Measurements from ENCODE around the gene VAMP2. TPM values are rescaled to one million over a fixed set of nuclear protein-coding genes. Genes with fewer than 3 reads are reported as not detected.

Gene VAMP2
- total RNA-seq, 1 donor from 2014 or later = 19.8 TPM

GRCh38 chr17:8153031-8153451 lies 9.7 kb downstream of the VAMP2 start:
- H3K27ac Mint-ChIP-seq (ENCODE audit: unreplicated experiment) = peak overlapping the region; percentile 98
- TF ChIP-seq CTCF (IDR thresholded peaks at IDR 0.05; ENCODE audit: unreplicated experiment) = no peak
- peak overlapping the region; percentile 85 for H3K4me3 Mint-ChIP-seq (ENCODE audit: unreplicated experiment)
- DNase-seq (ENCODE audit: low spot score) = no peak
- H3K9me3 Mint-ChIP-seq (ENCODE audit: unreplicated experiment) = no peaks in the 10 kb centered on the region
- peaks cover 27% of the 10 kb centered on the region for H3K4me1 Mint-ChIP-seq (ENCODE audit: unreplicated experiment)
- H3K27me3 Mint-ChIP-seq (ENCODE audit: unreplicated experiment) = peaks cover 27% of the 10 kb centered on the region
- H3K36me3 Mint-ChIP-seq (ENCODE audit: low read depth, unreplicated experiment) = peaks cover 9% of the 10 kb centered on the region

- H3K4me3 Mint-ChIP-seq (ENCODE audit: unreplicated experiment) = peak within 1 kb of the TSS; percentile 97
- TF ChIP-seq CTCF (IDR thresholded peaks at IDR 0.05; ENCODE audit: unreplicated experiment) = no peak
- H3K36me3 Mint-ChIP-seq (ENCODE audit: low read depth, unreplicated experiment) = peaks cover 9% of the 10 kb centered on the region
- H3K27ac Mint-ChIP-seq (ENCODE audit: unreplicated experiment) = peak within 1 kb of the TSS; percentile 98
- peaks cover 29% of the 10 kb centered on the region for H3K27me3 Mint-ChIP-seq (ENCODE audit: unreplicated experiment)
- peaks cover 27% of the 10 kb centered on the region for H3K4me1 Mint-ChIP-seq (ENCODE audit: unreplicated experiment)
- peak; percentile 91 for DNase-seq (ENCODE audit: low spot score)
- H3K9me3 Mint-ChIP-seq (ENCODE audit: unreplicated experiment) = no peaks in the 10 kb centered on the region
These were observed 10.5 kb downstream of the VAMP2 start, which contains the start of gene PER1 for GRCh38 chr17:8152112-8152775. Gene PER1 (minus strand): TSS chr17:8152404. CDS start chr17:8150706, 1,698 bp downstream.

GRCh38 chr17:8151641-8152111 lies 11.1 kb downstream of the VAMP2 start:
- no peak for TF ChIP-seq CTCF (IDR thresholded peaks at IDR 0.05; ENCODE audit: unreplicated experiment)
- peaks cover 27% of the 10 kb centered on the region for H3K4me1 Mint-ChIP-seq (ENCODE audit: unreplicated experiment)
- DNase-seq (ENCODE audit: low spot score) = peak; percentile 46
- peak overlapping the region; percentile 97 for H3K27ac Mint-ChIP-seq (ENCODE audit: unreplicated experiment)
- H3K4me3 Mint-ChIP-seq (ENCODE audit: unreplicated experiment) = peak overlapping the region; percentile 97
- H3K9me3 Mint-ChIP-seq (ENCODE audit: unreplicated experiment) = no peaks in the 10 kb centered on the region
- H3K36me3 Mint-ChIP-seq (ENCODE audit: low read depth, unreplicated experiment) = peaks cover 14% of the 10 kb centered on the region
- peaks cover 30% of the 10 kb centered on the region for H3K27me3 Mint-ChIP-seq (ENCODE audit: unreplicated experiment)

- DNase-seq (ENCODE audit: low spot score) = peak; percentile 77
- TF ChIP-seq CTCF (IDR thresholded peaks at IDR 0.05; ENCODE audit: unreplicated experiment) = no peak
- no peaks in the 10 kb centered on the region for H3K9me3 Mint-ChIP-seq (ENCODE audit: unreplicated experiment)
These were observed 11.6 kb downstream of the VAMP2 start for GRCh38 chr17:8151120-8151640.

More at GRCh38 chr17:8151120-8151640, 11.6 kb downstream of the VAMP2 start:
- Mint-ChIP-seq H3K27me3 (ENCODE audit: unreplicated experiment) (peaks cover 32% of the 10 kb centered on the region), H3K4me3 (ENCODE audit: unreplicated experiment) (peak overlapping the region; percentile 97), H3K27ac (ENCODE audit: unreplicated experiment) (peak overlapping the region; percentile 97), H3K4me1 (ENCODE audit: unreplicated experiment) (peaks cover 27% of the 10 kb centered on the region), H3K36me3 (ENCODE audit: low read depth, unreplicated experiment) (peaks cover 19% of the 10 kb centered on the region)
